COR-L47 (cell line): Measurements from ENCODE around the gene NACC1.
A peak's percentile ranks its signal among the peaks of the same experiment; 100 is the strongest.
"Not testable (repeated sequence)": the region's sequence is repeated elsewhere in the genome, so short reads cannot be mapped to it uniquely, and the experiment has no call there.

Source experiments
- DNase-seq: peaks from one replicate; lab custom pipeline; 2025; lab: John Stamatoyannopoulos, UW

NACC1 gene

DNA sequence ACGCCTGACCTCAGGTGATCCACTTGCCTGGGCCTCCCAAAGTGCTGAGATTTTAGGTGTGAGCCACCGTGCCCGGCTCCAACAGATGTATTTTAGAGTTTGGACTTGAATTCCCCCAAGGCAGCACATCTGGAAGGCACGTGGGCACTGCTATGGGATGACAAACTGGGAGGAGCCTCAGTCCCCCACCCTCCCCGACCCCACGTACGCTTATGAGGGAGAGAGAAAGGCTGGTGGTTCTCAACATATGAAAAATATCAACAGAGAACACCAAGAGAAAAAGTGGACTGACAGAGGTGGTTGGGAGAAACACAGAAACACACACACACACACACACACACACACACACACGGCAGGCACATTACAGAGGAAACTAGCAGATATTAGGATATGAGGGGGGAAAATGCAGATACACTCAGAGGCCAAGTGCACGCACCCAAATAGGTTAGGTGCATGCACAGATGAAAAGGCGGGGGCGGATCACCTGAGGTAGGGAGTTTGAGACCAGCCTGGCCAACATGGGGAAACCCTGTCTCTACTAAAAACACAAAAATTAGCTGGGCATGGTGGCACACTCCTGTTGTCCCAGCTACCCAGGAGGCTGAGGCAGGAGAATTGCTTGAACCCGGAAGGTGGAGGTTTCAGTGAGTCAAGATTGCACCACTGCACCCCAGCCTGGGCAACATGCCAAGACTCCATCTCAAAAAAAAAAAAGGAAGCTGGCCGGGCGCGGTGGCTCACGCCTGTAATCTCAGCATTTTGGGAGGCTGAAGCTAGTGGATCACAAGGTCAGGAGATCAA, 28.9 kb downstream of the NACC1 start:
- no peak for DNase-seq

DNA sequence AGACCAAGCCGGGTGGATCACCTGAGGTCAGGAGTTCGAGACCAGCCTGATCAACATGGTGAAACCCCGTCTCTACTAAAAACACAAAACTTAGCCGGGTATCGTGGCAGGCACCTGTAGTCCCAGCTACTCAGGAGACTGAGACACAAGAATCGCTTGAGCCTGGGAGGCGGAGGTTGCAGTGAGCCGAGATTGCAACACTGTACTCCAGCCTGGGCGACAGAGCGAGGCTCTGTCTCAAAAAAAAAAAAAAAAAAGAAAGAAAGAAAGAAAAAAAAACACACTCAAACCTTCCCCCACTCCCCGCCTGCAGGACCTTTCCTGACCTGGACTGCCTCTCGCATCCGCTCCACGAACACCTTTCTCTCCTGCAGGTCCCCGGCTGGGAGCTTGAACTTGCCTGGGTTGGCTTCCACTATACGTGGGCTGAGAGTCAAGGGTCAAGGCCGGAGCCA, 31.1 kb downstream of the NACC1 start:
- not testable (repeated sequence) for DNase-seq

DNA sequence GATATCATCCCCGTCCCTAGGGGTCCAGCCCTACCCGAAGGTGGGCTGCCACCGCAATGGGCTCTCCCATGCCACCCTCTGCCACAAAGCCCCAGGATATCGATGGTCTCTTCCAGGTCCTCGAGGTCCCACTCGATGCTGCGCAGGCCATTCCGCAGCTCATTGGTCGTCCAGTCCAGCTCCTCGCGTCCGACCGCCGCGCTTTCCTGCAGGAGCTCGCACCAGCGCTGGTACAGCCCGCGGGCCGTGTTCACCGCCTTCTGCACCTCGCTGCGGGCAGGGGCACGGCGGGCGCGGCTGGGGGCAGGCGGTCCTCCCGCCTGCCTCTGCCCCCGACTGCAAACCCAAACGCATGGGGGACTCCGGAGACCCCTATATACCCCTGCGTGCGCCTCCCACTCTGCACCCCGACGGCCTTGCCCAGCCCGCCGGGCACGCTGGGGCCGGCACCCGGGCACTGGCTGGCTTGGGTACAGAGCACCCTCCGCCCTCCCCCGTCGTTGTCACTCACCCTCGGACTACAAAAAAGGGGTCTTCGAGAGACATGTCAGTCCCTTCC, 31.6 kb downstream of the NACC1 start:
- DNase-seq = peak; percentile 23

DNA sequence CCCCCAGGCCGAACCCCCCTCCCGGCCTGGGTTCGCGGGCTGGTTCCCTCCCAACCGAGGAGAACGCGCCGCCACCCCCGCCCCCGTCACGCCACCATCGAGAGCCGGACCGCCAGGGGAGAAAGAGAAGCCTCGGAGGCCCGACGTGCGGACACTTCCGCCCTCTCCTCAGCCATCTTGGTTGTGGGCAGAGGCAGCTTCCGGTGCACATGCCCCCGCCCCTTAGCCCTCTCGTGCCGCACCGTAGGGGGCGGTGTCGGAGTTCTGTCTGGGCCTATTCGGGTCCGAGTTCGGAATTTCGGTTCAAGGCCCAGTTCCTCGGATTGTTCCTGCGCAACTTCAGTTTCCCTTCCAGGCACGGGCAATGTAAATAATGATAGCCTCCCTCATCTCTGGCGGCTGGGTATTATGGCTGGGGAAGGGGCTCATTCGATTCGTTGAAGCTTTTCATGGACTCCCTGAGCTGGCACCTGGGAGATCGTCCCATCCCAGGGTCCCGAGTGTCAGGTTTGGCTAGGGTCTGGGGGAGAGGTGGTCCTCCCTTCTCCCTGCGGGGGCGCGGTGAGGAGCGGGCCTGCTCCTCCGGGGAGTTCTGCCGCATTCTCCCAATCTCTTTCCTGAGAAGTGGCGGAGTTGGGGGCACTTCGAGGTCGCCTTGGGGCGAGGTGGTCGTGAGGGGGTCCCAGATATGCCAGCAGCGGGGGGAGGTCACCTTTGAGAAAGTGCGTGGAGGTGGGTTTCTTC, 32.3 kb downstream of the NACC1 start, which contains the start of the genes IER2 and STX10:
IER2 (plus strand) TSS at position 225 of the 744 bp plus-strand sequence. CDS start 2,776 bp downstream, outside the sequence.
STX10 (minus strand) TSS at position 189 of the 744 bp plus-strand sequence. CDS start 202 bp downstream, outside the sequence.
- peak; percentile 89 for DNase-seq

DNA sequence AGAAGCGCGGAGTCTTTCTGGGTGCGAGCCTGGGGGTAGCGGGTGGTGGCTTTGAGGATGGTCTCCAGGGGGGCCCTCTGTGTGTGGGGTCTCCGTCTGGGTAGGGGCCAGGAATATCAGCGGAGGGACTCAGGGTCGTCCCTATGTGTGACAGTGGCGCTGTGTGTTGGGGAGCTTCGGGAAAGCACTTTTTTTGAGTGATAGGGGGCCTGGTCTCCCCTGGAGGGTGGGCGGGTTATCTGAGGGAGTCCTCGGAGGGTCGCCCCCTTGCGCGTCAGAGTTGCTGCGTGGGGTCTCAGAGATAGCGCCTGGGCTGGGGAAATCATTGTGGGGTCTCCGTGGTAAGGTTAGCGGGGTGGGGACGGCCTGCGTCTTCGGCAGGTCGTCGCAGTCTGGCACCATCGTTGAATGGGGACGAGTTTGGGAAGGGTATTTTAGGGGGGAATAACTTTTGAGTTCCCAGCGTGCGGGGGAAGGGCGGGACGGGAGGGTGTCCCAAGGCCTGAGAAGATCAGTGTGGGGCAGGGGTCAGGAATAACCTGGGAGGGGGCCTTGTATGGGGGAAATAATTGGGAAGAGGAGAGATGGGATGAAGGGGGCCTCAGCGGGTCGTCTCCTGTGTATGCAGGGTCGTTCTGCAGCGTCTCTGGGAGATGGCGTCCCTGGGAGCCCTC, 33.0 kb downstream of the NACC1 start:
- no peak for DNase-seq

DNA sequence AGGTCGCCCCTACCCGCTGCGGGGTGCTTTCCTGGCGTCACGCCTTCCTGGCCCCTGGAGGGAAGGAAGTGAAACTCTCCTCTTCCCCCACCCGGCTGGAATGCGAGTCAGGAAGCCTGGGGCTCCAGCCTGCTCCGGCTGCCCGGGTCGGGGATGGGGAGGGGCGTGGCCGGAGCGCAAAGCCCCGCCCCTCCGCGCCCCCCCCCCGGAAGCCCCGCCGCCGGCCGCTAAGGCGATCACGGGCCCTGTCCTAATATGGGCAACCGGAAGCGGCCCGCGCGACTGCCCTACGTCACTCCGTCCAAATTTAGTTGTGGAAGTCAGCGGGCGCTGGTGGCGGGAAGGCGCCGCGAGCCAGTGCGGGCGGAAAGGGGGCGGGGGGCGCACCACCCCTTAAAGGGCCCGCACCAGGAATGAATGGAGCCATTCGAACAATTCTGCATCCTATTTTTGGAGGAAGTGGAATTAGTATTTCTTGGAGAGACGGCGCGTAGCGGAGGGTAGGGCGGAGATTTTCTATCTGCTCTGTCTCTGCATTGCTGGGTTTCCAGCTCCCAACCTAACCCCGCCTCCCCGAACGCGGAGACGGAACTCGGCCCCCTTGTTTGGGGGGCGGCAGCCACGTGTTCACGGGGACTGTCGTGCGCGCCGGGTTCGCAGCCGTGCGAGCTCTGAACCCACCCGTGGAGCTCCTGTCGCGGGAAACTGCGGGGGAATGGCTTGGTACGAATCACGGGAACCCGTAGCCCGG, 33.7 kb downstream of the NACC1 start:
- DNase-seq = peak; percentile 97

DNA sequence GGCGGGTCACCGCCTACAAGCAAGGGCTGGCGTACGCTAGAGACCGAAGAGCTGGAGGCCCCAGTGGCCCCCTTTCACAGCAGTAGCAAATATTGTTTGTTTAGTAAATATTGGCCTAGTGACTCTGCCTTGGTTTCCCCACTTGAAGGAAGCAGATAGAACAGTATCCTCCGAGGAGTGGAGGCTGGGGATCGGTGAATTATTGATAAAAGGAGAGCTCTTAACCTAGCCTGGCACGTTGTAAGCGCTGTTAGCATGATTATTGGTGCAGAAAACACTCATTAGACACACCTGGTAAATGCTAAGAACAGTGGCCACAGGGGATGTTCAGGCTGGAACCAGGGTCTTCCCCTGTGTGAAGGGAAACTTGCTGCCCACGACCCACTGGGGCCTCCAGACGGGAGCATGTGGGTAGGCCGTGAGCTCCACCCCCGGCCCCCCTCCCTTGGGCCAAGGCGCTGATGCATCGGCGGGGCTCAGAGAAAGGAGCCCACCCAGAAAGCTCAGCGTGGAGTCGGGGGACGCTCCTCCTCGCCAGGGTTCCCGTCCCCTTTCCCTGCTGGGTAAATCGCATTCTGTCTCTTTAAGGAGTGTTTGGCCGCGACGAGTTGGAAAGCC, 34.4 kb downstream of the NACC1 start:
- DNase-seq = no peak

DNA sequence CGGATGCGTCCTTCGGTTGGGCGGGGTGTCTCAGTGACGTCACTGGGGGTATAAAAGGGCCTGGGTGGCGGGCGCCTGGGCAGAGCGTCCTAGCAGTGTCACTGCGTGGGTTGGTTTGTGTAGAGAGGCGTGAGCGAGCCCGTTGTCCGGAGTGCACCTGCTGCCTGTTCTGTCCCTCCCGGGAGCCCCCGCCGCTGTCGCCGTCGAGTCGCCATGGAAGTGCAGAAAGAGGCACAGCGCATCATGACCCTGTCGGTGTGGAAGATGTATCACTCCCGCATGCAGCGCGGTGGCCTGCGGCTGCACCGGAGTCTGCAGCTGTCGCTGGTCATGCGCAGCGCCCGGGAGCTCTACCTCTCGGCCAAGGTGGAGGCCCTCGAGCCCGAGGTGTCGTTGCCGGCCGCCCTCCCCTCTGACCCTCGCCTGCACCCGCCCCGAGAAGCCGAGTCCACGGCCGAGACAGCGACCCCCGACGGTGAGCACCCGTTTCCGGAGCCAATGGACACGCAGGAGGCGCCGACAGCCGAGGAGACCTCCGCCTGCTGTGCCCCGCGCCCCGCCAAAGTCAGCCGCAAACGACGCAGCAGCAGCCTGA, 35.0 kb downstream of the NACC1 start:
- DNase-seq = peak; percentile 93

DNA sequence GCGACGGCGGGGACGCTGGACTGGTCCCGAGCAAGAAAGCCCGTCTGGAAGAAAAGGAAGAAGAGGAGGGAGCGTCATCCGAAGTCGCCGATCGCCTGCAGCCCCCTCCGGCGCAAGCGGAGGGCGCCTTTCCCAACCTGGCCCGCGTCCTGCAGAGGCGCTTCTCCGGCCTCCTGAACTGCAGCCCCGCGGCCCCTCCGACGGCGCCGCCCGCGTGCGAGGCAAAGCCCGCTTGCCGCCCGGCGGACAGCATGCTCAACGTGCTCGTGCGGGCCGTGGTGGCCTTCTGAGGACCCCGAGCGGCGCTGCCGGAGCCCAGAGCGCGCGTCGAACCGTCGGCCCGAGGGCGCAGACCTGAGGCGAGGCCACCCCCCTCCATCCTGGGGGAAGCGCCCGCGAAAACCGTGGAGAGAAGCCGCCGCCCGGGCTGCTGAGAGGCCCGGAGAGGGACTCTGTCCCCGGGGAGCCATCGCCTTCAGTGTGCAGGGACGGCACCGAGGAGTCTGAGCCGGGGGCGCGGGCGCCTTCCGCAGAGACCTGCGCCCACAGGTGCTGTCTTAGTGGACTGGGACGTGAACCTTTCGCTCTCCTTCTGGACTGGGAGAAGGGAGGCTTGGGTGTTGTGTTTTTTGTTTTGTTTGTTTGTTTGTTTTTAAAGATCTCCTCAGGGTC, 35.6 kb downstream of the NACC1 start:
- DNase-seq = peak; percentile 38

DNA sequence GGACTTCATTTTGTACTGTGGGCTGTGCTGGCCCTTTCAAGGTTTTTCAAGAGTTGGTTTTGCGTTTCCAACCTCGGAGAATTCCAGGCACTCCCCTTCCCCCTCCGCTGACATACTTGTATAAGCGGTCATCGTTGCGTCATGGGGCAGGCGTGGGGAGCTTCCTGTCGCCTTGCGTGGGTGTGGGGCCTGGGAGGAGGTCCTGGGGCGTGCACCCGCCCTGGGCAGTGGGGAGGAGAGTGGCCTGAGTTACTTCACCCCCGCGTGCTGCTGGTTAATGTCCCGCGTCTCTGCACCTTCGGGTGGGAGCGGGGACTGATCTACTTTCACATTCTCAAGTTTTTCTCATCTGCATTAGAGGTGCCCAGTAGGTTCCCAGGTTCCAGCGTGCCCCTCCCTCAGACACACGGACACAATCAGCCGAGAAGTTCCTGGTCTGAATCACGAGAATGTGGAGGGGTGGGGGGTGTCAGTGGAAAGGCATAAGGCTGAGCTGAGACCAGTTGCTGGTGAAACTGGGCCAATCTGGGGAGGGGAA, 36.2 kb downstream of the NACC1 start:
- DNase-seq = peak; percentile 64

DNA sequence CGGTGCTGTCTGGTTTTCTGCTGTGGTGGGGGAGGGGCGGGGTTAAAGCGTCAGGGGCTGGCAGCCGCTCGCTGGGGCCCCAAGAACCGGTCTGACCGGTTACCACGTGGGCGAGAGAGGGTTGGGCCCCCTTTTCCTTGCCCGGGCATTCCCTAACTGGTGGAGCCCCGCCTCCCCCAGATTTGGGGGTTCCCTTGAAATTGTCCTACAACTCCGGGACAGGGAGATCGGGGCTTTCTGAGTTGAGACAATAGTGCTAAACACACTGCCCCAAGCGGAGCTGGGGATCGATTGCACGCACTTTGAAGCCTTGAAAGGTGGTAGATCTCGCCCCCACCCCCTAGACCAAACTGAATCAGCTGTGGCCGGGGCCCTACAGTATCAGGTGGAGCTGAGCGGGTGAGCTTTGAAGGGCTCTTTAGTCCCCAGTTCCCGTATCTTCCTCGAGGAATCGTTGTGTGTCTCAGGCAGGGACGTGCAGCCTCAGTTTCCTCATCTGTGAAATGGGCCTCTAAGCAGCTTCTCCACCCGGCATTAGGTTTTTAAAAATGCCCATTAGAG, 36.9 kb downstream of the NACC1 start:
- peak; percentile 78 for DNase-seq

DNA sequence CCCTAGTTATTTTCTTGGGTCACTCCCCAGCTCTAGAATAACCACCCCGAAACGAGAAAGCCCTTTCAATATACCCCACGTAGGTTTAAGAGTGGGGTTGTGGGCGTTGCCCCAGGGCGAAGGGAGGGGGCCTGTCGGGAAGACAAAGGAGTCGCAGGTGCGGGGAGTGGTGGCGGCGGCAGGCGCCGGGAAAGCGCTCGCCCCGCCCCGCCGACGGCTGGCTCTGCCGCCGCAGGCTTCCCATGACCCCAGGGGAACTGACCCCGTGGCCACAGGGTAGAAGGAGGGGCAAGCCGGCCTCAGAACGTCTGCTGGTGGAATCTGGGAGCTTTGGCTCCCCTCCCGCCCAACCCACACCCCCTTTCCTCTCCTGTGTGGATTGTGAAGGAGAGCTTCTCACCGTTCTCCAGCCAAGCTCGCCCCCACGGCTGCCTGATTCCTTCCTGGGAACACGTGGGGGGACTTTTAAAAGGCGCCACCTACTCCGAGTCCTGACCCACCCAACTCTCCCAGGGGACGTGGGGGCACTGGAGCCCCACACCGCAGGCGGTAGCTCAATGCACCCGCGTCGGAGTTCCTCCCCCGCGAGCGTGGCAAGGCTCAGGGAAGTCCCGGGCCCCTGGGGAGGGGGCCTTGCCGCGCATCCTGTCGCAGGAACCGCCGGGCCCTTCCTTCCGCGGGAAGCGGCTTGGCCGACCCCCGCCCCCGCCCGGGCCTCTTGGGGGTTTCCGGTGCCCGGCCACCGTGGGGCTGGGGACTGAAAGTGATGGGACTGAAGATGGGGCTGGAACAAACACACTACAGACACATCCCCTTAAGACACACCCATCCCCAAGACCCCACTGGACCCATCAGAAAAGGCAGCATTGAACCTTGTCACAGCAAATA, 37.7 kb downstream of the NACC1 start:
- DNase-seq = peak; percentile 77

DNA sequence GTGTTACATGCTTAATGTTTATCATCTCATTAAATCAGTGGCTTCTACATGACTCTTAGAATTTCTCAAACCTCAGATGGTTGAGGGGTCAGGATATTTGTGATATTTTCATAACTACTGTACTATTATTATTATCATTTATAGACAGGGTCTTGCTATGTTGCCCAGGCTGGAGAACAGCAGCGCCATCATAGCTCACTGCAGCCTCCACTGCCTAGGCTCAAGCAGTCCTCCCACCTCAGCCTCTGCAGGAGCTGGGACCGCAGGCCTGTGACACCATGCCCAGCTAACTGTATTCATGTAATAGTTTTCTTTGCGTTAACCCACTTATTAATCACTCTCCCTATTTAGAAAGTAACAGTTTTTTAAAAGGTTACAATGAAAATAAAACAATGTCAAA, 41.6 kb downstream of the NACC1 start:
- no peak for DNase-seq

DNA sequence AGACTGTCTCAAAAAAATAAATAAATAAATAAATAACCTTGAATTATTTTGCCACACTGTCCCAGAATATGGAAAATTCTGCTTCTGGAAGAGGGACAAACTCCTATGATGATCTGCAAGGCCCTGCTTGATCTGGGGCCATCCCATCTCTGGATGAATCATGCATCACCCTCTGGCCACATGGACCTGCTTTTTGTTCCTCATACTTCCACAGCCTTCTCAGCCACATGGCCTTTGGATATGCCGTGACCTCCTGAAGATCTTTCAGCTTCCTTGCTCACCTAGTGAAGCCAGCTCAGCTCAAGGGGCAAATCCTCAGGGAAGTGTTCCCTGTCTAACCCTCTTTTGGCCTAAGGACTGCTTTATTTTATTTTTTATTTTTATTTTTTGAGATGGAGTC, 42.5 kb downstream of the NACC1 start:
- DNase-seq = no peak

DNA sequence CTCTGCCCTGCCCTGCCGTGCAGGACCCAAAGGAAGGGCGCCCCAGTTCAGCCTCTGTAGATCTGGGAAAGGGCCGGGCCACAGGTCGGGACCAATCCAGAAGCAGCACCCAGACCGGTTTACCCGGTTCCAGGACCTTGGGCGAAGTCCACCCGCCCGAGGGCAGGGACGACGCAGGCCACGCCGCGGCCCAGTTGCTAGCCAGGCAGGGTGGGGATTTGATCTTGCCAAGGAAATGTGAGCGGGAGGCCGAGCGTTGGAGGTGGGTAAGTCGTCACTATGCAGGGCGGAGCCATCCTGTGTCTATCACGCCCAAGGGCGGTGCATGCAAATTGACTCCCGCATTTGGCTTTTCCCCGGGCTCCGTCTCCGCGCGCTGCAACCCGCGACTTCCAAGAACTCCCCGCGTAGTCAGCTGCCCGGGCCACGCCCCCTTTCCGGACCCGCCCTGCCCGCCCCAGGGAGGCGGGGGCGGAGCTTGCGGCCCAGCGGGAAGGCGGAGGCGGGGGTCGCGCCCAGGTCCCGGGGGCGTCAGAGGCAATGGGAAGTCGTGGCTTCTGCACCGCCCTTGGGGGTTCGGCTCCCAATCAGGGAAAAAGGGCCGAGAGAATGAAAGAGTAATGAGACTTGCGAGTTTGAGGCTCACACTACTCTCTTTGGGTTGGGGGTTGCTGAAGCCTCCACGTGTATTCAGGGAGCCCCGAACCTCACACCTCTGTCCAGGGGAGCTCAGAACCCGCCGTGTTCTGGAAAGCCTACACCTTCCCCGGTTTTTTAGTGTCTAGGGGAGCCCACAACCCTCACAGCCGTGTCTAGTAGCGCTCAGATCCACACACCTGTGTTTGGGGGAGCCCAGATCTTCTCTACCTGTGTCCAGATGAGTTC, 44.9 kb downstream of the NACC1 start:
- DNase-seq = peak; percentile 88

DNA sequence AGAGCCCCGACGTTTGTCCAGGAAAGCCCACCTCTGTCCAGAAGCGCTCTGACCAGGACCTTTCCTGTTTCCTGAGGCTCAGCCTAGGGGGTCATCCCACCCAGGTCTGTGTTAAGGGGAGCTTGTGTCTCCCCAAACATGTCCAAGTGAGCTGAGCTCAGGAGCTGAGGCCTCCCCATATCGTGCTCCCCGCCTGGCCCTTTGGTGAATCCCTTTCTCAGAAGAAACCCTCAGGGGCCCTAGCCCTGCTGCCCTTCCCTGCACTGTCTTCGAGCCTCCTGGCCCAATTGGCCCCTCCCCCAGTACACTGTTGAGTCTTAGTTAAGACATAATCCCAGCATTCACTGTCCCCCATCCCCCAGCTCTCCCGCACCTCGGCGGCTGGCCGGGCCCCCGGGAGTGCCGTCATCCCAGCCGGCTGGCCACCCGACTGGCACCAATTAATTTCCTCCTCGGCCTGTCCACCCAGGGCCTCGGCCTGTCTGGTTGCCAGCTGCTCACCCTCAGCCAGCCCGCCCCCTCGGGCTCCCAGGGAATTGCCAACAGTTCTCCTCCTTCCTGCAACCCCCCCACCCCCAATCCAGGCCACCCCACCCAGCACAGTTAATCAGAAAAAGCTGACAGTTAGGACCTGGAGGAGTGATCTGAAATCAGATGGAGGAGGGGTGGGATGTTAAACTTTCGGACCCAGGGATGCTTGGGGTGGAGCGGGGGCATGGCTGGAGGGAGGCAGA, 45.7 kb downstream of the NACC1 start:
- peak; percentile 60 for DNase-seq
